Tibial artery (tissue), 4 donors: ENCODE results near the gene MPP3.

Experiments used
- DNase-seq, 2 donors: peaks; one replicate each; pipeline ENCODE4 v3.0.0-alpha.2; 2019
- H3K27ac ChIP-seq, 2 donors: fragments of 200-600 bp; sonication (generic) in 1 of 2; 1 replicate in 1 of 2; 2 replicates in 1 of 2; pipeline ENCODE4 v1.5.1; 2018 to 2019; ENCODE audit warnings: mild to moderate bottlenecking in 1 of 2
- H3K27me3 ChIP-seq, 2 donors: fragments of 200-600 bp; sonication (generic) in 1 of 2; one replicate each; pipeline versions ENCODE4 v1.5.1 to v1.6.0; 2016 to 2019
- H3K36me3 ChIP-seq, 3 donors: fragments of 200-600 bp; sonication (generic) in 2 of 3; one replicate each; pipeline ENCODE4 v1.5.1; 2016 to 2019; ENCODE audit warnings: mild to moderate bottlenecking in 2 of 3
- H3K4me1 ChIP-seq, 4 donors: fragments of 200-600 bp; sonication (generic) in 2 of 4; 1 replicate in 3 of 4; 2 replicates in 1 of 4; pipeline ENCODE4 v1.5.1; 2016 to 2019
- H3K4me3 ChIP-seq, 2 donors: fragments of 200-600 bp; sonication (generic) in 1 of 2; 1 replicate in 1 of 2; 2 replicates in 1 of 2; pipeline ENCODE4 v1.5.1; 2018 to 2019; ENCODE audit warnings: mild to moderate bottlenecking in 2 of 2
- H3K9me3 ChIP-seq, 3 donors: fragments of 200-600 bp; sonication (generic) in 1 of 3; one replicate each; pipeline ENCODE4 v1.5.1; 2016 to 2019
- intact Hi-C: fragments of 100-400 bp; cut with DNase I; formaldehyde crosslinking; loops from one replicate; pipeline ENCODE4 v1.15.0; 2023; ENCODE audit warnings: low total_unique reads
- TF ChIP-seq, protein P1 (sequence below), 2 experiments: fragments of 200-600 bp in 1 of 2; fragments of 450-650 bp in 1 of 2; IDR thresholded peaks; one replicate each; pipeline ENCODE4 v1.5.1; 2017 to 2019; ENCODE audit warnings: antibody characterized with exemption in 2 of 2, mild to moderate bottlenecking in 1 of 2, moderate library complexity in 1 of 2

MPP3 gene

DNA sequence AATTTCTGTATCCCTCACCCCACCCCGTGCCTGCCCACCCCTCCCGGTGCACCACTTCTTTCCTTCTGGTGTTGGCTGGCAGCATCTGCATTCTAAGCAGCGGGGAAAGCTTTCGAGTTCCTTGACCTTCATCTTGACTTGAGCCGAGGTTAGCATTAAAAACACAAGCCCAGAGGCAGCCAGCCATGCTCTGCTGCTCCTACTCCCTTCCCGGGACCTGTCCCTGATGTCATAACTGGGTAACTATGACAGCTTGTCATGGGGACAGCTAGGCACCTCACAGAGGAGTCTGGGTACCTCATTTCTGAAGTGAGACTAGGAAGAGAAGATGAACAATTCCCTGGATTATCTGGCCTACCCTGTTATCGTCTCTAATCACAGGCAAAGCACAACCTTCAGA, 52.8 kb downstream of the MPP3 start, which contains the start of gene CFAP97D1:
Gene CFAP97D1, plus strand, starts transcription at position 301 of the 400 bp plus-strand sequence. Its CDS starts 28 bp downstream, at position 329.
- Histone ChIP-seq H3K27me3 (peaks cover 0 to 4% of the 10 kb centered on the region in 2 donors), H3K4me3 (peak within 1 kb of the TSS; percentile 75 to 94), H3K4me1 (peaks cover 0 to 35% (median 25%) of the 10 kb centered on the region in 4 donors), H3K27ac (peak within 1 kb of the TSS; percentile 97 to 100), H3K9me3 (no peaks in the 10 kb centered on the region), H3K36me3 (peaks cover 2 to 8% (median 7%) of the 10 kb centered on the region in 3 donors)
- no peak for DNase-seq
- TF ChIP-seq, protein P1, sequence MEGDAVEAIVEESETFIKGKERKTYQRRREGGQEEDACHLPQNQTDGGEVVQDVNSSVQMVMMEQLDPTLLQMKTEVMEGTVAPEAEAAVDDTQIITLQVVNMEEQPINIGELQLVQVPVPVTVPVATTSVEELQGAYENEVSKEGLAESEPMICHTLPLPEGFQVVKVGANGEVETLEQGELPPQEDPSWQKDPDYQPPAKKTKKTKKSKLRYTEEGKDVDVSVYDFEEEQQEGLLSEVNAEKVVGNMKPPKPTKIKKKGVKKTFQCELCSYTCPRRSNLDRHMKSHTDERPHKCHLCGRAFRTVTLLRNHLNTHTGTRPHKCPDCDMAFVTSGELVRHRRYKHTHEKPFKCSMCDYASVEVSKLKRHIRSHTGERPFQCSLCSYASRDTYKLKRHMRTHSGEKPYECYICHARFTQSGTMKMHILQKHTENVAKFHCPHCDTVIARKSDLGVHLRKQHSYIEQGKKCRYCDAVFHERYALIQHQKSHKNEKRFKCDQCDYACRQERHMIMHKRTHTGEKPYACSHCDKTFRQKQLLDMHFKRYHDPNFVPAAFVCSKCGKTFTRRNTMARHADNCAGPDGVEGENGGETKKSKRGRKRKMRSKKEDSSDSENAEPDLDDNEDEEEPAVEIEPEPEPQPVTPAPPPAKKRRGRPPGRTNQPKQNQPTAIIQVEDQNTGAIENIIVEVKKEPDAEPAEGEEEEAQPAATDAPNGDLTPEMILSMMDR (IDR thresholded peaks at IDR 0.05) = no peak
- intact Hi-C loops = loop anchor here (10.0 kb wide), 1 partner anchor 55 kb away; the partner anchor contains the start of gene MPP3

DNA sequence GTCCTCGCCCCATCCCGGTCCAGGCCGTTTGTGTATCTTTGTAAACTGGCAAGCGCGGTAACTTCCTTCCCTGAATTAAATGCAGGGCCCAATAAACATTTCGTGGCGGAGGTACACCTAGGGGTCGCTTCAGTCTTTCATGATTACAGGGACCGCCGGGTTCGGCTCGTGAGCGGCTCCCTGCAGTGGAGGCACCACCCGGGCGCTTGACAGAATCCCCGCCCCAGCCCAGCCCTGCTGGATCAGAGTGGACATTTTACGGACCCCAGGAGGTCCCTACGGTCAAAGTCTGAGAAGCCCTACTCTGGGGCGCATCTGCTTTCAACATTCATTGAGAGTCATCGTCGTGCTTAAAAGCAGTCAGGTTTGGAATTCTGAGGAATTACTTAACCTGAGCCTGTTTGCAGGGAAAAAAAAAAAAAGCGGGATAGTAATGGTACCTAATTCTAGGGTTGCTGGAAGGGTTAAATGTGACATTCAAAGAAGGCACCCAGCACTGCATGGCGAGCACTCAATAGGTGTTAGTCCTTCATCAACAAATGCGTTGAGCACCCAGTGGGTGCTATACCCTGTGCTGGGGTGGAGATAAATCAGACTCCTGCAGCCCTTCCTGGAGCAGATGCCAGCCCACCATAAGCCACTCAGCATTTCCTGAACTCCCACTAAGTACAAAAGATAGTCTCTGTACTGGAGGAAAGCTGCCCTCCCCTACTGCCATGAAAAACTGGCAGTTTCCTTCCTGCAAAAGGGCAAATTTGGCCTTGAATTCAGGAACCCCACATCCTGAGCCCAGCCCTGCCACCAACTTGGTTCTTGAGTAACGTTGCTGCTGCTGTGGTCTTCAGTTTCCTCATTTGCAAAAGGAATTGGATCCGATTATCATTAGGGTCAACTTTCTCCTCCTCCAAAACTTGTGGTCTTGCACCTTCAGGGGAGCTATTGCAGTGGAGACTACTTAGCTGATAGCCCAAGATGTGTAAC, 53.5 kb downstream of the MPP3 start:
- peak in 1 of 2 donors; percentile 48 for DNase-seq
- peak overlapping the region; percentile 75 to 94 for H3K4me3 ChIP-seq
- intact Hi-C loops = loop anchor here (10.0 kb wide), 1 partner anchor 55 kb away; the partner anchor contains the start of gene MPP3
- TF ChIP-seq, protein P1 (IDR thresholded peaks at IDR 0.05) = no peak
- peaks cover 0 to 37% (median 25%) of the 10 kb centered on the region in 4 donors for H3K4me1 ChIP-seq
- peaks cover 6 to 15% (median 14%) of the 10 kb centered on the region in 3 donors for H3K36me3 ChIP-seq
- H3K27ac ChIP-seq = peak overlapping the region; percentile 97 to 100
- peaks cover 0 to 4% of the 10 kb centered on the region in 2 donors for H3K27me3 ChIP-seq
- no peaks in the 10 kb centered on the region for H3K9me3 ChIP-seq

DNA sequence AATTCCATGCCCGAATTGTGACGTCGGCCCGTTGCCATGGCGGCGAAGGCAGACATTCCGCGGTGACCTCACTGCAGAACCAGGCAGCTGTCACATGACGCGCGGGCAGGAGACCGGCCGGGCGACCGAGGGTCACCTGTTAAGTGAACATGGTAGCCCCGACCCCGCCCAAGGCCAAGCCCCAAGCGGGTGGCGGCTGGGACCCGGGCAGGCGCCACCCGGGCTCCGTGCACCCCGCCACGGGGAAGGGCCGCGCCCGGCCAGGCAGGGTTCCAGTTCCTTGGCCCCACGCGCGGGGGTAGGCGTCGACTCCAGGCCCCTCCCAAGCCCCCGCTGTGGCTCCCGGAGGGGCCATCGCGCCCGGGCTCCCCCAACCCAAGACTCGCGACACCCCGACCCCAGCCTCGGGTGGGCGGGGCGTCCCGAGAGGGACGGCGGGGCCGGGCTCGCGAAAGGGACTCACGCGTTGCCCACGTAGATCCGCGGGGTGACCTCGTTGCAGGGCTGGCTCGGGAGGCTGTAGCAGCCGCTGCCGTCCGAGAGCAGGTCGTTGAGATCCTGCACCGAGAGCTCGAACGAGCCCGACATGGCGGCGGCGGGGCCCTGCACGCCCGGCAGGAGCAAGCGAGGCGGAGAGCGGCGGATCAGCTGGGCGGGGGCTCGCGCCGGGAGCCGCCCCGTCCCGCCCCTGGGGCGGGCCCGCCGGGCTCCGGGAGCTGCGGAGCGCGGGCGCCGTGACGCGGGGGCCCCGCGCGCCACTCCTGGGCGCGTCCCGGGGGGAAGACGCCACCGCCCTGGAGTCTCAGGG, 54.4 kb downstream of the MPP3 start, which contains the start of gene DUSP3:
Gene DUSP3, minus strand, starts transcription at position 641 of the 808 bp plus-strand sequence. Its CDS starts 53 bp downstream, at position 588.
- Histone ChIP-seq H3K4me3 (peak within 1 kb of the TSS; percentile 75 to 94), H3K9me3 (no peaks in the 10 kb centered on the region), H3K27me3 (peaks cover 0 to 4% of the 10 kb centered on the region in 2 donors), H3K4me1 (peaks cover 0 to 43% (median 25%) of the 10 kb centered on the region in 4 donors), H3K36me3 (peaks cover 15 to 24% (median 23%) of the 10 kb centered on the region in 3 donors), H3K27ac (peak within 1 kb of the TSS; percentile 97 to 100)
- intact Hi-C loops = no loop called here
- TF ChIP-seq, protein P1 (IDR thresholded peaks at IDR 0.05) = peak in 1 of 2 experiments; percentile 16
- peak; percentile 97 for DNase-seq

DNA sequence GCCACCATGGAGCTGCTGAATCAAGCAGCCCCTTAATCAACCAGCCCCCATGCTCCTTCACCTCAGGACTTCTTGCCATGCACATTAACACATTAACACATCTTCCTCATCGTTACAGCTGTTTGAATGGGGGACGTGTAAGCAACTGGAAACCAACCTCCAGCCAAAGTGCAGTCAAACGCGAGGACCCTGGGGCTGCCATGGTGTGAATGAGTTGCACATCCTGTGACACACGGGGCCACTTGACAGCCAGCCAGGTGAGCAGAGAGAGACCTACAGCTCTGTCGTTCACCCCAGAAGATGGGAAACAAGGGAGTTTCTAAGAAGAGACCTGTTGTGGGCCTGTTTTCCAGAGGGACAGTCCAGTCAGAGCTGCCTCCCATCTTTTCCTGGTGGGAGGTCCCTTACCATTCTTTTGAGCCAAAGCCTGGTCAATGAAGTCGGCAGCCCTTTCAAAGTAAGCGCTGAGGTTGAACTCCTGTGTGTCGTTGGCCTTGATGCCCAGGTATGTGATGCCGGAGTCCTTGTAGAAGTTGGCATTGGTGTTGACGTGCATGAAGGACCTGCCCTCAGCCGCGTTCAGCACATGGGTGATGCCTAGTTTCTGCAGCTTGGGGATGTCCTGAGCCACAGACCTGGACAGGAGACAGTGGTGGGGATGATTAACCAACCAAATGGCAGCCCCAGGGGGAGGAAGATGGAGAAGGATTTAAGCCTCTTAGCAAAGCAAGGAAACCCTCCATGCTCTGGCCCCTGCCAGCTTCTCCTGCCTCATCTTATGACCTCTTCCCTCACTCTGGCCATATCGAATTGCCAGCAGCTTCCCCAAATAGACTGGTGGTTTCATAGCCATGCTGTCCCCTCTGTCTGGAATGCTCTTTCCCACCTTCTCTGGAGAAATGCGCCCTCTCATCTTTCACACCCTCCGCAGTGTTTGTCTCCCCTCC, 58.4 kb downstream of the MPP3 start:
- DNase-seq = no peak
- TF ChIP-seq, protein P1 (IDR thresholded peaks at IDR 0.05) = no peak
- H3K27ac ChIP-seq = peak overlapping the region; percentile 56 to 100
- no peaks in the 10 kb centered on the region for H3K27me3 ChIP-seq
- intact Hi-C loops = no loop called here
- H3K9me3 ChIP-seq = no peaks in the 10 kb centered on the region
- H3K36me3 ChIP-seq = peaks cover 49 to 64% (median 61%) of the 10 kb centered on the region in 3 donors
- H3K4me1 ChIP-seq = peaks cover 0 to 56% (median 32%) of the 10 kb centered on the region in 4 donors
- H3K4me3 ChIP-seq = no peak overlapping the region
